Loucy (cell line): ENCODE measurements around the gene KBTBD12.

Experiments used
- EZH2phosphoT487 ChIP-seq: fragments of 200-600 bp; IDR thresholded peaks from 2 replicates; pipeline ENCODE4 v1.6.1; 2018; ENCODE audit warnings: antibody characterized with exemption, mild to moderate bottlenecking, moderate library complexity, borderline replicate concordance
- TF ChIP-seq, protein P1 (sequence below): fragments of 200-600 bp; sonication (generic); conservative IDR thresholded peaks from 2 replicates; pipeline ENCODE4 v1.5.1; 2014; ENCODE audit warnings: mild to moderate bottlenecking, antibody characterized with exemption, low read length

GRCh38 chr3:127978636-127979035, 63.6 kb downstream of the KBTBD12 start:
- no peak for TF ChIP-seq EZH2phosphoT487
- TF ChIP-seq, protein P1, sequence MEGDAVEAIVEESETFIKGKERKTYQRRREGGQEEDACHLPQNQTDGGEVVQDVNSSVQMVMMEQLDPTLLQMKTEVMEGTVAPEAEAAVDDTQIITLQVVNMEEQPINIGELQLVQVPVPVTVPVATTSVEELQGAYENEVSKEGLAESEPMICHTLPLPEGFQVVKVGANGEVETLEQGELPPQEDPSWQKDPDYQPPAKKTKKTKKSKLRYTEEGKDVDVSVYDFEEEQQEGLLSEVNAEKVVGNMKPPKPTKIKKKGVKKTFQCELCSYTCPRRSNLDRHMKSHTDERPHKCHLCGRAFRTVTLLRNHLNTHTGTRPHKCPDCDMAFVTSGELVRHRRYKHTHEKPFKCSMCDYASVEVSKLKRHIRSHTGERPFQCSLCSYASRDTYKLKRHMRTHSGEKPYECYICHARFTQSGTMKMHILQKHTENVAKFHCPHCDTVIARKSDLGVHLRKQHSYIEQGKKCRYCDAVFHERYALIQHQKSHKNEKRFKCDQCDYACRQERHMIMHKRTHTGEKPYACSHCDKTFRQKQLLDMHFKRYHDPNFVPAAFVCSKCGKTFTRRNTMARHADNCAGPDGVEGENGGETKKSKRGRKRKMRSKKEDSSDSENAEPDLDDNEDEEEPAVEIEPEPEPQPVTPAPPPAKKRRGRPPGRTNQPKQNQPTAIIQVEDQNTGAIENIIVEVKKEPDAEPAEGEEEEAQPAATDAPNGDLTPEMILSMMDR: no peak
